GM21515 (cell line): Measurements from ENCODE around the gene OR10H5.
"Not testable (repeated sequence)": the region's sequence is repeated elsewhere in the genome, so short reads cannot be mapped to it uniquely, and the experiment has no call there.

Source experiments
- ATAC-seq: cut with Tn5 transposase; IDR thresholded peaks from one replicate; pipeline ENCODE4 v1.9.1; 2021; ENCODE audit not compliant: unreplicated experiment

Gene OR10H5, protein sequence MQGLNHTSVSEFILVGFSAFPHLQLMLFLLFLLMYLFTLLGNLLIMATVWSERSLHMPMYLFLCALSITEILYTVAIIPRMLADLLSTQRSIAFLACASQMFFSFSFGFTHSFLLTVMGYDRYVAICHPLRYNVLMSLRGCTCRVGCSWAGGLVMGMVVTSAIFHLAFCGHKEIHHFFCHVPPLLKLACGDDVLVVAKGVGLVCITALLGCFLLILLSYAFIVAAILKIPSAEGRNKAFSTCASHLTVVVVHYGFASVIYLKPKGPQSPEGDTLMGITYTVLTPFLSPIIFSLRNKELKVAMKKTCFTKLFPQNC

DNA sequence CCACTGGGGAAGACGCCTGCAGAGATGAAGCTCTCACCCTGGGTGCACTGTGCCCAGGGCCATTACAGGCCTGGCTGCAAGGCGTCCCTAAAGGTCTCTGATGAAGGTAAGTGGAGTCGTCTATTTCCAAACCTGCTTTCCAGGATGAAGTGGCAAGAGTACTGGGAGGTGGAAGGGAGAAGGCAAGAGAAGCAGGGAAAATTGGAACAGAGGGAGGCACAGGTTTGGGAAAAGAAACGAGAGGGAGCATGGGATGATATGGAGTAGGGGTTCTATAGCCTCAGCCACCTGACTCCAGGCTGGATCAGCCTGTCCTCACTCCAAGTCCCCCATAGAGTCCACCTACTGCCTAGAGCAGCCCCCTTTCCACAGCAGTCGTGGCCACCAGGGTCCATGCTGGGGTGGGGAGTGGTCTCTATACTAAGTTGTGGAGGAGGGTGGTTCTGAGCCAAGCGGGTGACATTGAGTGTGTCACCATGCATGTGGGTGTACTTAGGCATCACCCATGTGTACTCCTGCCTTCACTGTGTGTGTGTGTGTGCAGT is at the start of gene OR10H5:
Gene OR10H5 (plus strand): TSS at position 51 of the 545 bp plus-strand sequence. CDS start 6,388 bp downstream, outside the sequence.
- no peak for ATAC-seq

DNA sequence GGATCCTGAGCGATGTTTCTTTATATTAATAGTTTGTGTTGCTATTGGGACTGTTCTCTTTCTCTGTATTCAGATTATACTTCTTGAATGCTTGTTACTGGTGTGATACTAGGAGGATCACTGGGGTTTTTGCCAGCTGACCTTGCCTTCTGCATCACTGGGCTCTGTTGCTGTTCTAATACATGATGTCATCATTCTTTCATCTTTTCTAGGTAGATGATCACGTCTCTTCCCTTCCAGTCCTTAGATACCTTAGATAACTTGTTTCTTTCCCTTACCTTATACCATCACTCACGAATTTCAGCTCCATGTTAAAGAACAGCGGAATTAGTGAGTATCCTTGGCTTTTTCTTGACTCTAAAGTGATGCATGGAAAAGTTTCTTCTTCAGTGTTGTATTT is 49.7 kb upstream of the OR10H5 start, which contains the start of gene OR10H3:
Gene OR10H3 (plus strand): TSS at position 264 of the 400 bp plus-strand sequence. CDS start 3,408 bp downstream, outside the sequence.
- ATAC-seq = no peak

DNA sequence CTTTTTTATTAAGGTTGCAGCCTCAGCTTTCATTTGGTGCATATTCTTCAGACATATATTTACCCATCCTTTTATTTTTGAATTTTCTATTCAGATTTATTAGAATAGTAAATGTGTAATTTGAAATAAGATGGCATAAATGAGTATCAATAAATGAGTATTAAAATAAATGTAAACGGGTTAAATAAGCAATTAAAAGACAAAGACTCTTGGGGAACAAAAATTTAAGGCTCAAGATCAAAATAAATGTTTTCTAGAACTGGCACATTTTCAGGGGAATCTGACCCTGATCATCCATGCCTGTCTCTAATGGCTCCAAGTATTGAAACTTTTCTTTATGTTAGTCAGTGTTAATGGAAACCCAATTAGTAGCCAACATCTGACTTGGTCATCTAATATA is 46.7 kb upstream of the OR10H5 start:
- no peak for ATAC-seq

DNA sequence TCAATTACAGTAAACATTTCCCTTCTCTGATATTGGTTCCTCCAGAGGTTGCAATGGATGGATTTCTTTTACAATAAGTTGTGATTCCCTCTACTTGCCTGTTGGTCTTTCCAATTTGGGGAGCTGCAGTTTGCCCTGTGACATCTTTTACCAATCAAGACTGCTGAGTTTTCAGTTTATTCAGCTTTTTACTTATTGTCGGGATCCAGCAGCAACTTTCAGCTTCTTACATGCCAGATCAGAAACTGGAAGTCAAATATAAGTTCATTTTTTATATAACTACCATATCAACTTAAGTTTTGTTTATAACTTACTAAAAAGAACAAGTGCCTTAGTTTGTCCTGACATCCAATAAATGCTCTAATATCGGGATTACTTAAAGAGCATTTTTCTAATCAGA is 39.2 kb upstream of the OR10H5 start:
- no peak for ATAC-seq

DNA sequence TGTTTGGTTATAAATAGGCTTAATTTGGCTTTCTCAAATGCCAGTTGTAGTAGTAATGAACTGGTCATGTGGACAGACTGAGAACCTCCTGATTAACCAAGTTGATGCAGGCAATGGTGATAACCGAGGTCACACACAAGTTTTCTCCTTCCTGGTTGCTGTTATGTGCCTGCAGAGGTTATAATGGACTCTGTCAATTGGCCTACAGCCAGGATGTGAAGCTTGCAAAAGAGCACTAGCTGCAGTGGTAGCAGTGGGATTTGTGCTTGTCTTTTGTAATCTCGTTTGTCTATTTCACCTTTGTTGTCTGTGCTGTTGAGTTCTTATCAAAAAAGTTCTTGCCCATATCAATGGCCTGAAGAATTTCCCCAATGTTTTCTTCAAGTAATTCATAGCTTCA is 29.1 kb upstream of the OR10H5 start:
- ATAC-seq = no peak

DNA sequence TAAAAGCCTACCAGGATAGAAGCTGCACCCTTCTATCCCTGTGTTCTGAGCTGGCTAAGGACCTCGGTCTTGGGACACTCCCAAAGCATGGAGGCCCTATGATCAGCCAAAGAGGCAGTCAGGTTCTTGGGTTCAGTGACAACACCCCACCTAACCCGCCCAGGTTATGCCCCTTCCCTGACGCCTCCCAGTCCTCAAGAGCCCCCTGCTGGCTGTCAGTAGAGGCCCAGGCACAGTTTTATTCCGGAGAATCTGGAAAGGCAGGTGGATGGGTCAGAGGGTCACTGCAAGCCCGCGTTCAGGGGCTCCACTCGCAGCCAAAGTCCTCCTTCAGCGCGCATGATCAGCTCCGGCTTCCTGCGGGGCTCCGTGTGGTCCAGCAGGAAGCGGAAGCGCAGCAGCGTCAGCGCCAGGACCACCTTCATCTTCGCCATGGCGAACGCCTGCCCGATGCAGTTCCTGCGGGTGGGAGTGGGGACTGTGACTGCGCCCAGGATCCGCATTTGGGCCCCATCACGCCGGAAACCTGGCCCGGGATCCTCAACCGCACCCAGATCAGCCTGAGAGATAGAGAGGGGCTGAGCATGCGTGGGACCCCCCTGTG is 27.4 kb upstream of the OR10H5 start:
- ATAC-seq = no peak

DNA sequence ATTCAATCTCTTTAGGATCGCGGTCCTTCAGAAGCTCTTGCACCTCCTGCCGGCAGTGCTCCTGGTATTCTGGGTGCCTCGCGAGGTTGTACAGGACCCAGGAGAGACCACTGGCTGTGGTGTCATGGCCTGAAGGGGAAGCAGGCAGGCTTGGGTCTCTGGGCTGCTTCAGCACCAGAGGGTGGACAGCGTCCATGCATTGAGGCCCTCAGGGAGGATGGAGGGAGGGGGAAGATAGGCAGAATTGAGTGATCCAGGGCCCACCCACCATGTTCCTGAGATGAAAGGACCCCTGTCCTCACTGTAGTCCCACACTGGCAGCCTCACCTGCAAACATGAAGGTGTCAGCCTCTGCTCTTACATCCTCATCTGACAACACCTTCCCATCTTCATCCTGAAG is 17.9 kb upstream of the OR10H5 start:
- no peak for ATAC-seq

DNA sequence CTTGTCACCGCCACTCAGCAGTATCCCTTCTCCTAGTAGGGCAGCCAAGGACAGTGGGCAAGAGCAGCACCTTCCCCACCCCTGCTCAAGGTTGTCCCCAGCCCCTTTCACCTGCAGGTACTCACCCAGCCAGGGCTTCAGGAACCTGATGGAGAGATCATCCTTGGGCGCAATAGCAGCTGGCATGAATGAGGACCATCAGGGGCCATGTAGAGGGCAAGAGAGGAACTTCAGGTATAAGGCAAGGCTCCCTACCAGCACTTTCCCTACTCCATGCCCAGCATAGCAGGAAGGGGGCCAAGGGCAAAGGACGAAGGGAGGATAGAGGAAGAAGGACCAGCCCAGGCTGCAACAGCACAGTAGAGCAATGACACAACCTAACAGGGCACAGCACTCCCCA is 13.3 kb upstream of the OR10H5 start:
- not testable (repeated sequence) for ATAC-seq

DNA sequence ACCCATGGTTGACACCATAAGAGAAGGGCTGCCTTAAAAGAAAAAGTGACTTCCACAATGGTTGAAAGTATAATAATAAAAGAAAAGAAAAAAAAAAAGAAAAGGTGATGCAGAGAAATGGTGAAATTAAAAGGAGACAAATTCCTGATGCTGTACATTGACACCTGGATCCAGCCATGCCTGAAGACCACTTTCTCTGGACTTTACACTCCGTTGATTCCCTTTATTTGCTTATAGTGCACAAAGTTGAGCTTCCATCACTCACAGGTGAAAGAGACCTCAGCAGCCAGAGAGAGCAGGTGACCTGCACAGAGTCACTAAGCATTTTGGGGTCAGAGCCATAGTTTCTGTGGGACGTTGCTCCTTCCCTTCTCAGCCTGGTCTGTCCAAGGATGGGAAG is 12.2 kb upstream of the OR10H5 start:
- no peak for ATAC-seq

DNA sequence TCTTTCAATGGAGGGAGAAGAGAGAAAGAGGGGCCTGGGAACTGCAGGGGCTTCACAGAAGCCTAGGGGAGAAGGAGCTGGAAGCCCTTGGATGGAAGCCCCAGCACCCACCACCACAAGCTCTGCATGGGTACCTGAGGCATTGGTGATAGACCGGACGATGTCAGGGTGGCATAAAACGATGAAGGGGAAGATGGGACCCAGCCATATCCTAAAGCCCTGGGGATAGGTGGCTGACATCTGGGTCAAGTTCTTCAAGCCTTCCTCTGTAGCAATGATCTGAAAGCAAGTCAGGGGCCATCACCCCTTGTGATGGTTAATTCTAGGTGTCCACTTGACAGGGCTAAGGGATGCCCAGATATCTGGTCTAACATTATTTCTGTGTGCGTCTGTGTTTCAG is 11.2 kb upstream of the OR10H5 start:
- ATAC-seq = no peak

DNA sequence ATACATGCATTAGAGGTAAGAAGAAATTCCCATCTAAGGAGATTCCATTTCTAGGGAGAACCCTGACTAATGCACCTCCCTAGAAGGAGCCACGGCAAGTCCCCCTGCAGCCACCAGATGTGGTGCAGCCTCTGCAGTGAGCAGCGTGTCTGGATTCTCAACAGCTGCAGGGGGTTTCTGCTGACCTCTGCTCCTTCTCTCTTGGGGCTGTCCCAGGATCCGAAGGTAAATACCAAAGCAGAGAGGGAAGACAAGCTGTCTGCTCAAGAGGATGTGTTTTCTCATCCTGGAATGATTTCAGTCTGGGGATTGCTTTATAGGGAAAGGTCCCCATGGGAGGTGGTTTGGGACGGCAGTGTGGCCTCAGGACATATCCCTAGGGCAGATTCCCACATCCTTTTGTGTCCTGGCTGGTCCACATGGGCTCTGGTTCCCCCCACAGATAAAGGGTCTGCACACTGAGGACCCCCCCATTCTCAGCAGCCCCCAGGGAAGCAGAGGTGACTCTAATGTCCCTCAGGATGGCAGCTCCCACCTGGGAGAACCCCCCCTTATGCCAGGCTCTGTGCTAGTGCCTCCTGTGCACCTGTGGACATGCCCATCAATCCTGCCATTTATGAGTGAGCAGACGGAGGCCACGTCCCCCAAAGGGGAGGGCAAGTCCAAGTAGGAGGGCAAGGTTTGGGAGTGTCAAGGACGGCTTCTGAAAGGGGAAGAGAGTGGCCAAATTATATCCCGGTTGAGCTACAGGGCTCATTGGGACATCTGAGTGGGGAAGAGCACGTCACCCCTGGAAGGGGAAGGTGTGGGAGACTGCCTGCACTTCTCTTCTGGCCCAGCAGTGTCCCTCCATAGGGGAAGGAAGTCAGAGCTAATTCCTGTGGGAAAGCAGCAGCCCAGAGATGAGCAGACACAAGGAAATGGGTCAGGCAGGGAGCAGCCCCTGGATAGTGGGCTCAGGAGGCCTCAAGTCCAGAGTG is 10.2 kb upstream of the OR10H5 start:
- no peak for ATAC-seq

DNA sequence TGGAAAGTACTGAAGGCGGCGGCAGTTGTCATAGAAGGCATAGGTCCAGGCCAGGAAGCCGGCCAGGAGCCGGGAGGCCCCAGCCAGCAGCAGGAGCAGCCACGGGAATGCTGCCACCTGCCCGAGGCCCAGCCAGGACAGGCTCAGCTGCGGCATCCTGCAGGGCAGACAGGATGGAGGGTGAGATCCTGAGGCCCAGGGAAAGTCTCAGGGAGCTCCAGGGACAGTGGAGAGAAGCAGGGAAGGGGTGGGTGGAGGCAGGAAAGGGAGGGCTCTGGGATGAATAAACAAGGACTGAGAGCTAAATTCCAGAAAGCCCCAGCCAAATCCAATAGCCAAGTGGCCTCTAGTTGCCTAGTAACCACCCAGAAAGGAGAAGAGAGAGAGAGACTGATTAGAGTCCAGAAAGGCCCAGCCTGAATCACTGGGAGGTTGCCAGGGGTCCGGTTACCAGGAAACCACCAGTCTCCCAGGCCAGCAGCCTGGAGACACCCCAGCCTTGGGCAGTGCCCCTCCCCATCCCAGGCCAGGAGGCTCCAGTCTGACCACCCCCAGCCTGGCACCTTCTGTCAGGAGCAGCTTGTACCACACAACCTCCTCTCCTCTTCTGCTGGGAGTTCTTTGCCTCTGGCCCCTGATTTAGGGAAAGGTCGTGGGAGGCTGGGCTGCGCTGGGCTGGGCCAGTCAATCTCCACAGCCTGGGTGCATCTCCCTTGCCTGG is 7.5 kb upstream of the OR10H5 start:
- no peak for ATAC-seq

DNA sequence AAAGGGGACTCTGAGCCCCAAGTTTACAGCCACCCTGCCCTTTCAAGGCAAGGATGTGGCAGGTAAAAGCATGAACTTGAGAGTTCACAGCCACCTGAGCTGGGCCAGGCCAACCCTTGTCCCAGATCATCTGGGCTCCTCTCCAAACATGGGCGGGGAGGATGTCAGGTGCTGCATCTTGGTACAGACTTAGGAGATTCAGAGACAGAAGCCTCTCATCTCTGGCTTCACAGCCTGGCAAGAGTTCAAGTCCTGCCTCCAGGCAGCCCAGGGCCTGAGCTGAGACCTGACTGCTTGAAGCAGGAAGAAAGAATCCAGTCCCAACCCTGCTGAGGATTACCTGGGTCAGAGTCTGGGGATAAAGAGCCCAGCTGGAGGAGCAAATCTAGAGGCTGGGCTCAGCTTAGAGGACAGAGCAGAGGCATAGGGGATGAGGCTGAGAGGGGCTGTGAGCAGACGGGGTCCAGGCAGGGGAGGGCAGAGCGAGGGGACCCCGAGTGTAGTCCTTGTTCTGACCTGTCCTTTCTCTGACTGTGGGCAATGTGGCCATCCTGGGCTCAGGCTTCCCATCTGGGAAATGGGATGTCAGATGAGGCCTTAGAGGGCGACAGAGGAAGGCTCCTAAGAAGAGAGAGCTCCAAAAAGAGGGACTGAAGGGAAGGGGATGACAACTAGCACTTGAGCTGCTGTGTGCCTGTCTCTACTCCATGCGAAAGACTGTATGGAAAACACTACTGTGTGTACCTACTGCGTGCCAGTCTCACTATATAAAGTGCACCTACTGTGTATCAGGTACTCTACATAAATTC is 6.6 kb upstream of the OR10H5 start:
- ATAC-seq = no peak

DNA sequence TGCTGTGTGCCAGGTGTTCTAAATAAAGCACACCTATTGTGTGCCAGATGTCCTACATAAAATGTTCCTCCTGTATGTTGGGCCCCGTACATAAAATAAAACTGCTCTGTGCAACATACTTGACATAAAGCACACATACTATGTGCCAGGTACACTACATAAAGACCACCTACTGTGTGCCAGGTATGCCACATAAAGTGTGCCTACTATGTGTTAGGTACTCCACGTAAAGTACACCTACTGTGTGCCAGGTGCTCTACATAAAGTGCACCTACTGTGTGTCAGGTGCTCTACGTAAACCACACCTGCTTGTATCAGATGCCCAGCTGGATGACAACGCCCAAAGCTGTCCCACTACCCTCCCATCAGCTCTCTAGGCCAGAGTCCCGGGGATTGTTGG is 5.8 kb upstream of the OR10H5 start:
- no peak for ATAC-seq

DNA sequence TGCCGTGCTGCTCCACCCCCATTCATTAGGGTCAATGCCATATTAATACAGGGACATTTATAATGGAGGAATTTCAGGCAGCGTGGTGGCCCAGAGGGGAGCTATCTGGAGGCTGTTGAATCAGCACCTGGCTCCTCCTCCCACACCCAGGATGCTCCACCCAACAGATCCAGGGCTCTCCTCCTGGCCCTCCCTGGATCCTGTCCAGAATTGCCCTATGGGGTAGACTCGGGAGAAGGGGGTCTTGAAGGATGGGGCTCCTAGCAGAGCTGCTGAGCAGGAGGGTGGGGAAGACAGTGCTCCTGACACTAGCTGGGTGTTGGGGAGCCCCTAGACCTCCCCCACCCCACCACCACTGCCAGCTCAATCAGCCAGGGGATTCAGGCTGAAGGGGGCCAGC is 5.2 kb upstream of the OR10H5 start:
- ATAC-seq = no peak

DNA sequence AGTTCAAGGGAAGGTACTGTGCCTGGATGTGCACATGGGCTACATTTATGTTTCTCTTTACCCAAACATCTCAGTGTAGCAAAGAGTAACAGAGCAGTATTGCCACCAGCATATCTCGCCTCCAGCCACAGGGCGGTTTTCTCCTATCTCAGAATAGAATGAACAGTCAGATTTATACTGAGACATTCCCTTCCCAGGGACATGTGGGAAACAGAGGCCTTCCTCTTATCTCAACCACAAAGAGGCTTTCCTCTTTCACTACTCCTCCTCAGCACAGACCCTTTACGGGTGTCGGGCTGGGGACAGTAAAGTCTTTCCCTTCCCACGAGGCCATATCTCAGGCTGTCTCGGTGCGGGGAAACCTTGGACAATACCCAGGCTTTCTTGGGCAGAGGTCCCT is 4.6 kb upstream of the OR10H5 start:
- ATAC-seq = not testable (repeated sequence)

DNA sequence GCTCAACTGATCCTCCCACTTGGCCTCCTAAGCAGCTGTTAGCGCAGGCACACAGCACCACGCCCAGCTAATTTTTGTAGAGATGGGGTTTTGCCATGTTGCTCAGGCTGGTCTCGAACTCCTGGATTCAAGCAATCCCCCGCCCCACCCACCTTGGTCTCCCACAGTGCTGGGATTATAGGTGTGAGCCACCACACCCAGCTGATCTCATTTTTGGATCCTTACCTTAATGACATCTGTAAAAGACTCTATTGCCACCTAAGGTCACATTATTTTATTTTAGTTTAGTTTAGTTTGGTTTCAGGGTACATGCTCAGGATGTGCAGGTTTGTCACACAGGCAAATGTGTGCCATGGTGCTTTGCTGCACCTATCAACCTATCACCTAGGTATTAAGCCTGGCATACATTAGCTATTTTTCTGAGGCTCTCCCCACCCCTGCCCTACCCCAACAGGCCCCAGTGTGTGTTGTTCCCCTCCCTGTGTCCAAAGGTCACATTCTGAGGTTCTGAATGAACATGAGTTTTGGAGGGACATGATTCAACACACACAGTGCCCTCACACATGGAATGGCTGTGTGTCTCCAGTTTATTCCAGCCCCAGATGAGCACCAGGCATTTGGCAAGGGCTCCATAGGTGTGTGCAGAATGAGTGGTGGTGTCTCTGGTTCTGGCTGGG is 1.3 kb downstream of the OR10H5 start:
- no peak for ATAC-seq

DNA sequence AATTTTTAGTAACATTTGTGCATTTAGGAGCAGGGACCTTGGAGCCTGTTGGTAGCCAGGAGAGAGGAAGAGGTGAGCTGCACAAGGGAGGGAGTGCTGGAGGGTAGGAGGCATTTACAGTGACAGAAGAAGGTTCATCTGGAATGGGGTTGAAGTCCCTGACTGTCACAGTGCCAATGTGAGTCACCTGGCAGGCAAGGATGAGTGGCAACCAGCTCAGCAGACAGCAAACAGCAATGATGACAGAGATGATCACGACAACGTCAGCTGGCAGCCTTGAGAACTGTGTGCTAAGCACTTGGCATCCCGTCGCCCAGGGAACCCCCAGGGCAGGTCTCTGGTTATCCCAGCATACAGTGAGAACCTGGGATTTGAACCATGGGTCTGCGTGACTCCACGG is 2.6 kb downstream of the OR10H5 start:
- no peak for ATAC-seq

DNA sequence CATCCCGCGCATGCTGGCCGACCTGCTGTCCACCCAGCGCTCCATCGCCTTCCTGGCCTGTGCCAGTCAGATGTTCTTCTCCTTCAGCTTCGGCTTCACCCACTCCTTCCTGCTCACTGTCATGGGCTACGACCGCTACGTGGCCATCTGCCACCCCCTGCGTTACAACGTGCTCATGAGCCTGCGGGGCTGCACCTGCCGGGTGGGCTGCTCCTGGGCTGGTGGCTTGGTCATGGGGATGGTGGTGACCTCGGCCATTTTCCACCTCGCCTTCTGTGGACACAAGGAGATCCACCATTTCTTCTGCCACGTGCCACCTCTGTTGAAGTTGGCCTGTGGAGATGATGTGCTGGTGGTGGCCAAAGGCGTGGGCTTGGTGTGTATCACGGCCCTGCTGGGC is 6.8 kb downstream of the OR10H5 start:
- not testable (repeated sequence) for ATAC-seq
